NB4 (cell line): ENCODE measurements around the gene CRISPLD2.

ENCODE experiments used
- MYC ChIP-seq: IDR thresholded peaks from 2 replicates; pipeline ENCODE4 v1.6.1; 2011; ENCODE audit warnings: low read depth, low read length
- POLR2A ChIP-seq: IDR thresholded peaks from 2 replicates; pipeline ENCODE4 v1.6.1; 2011; ENCODE audit warnings: mild to moderate bottlenecking; ENCODE audit not compliant: insufficient read length; ENCODE audit errors: extremely low read depth
- TF ChIP-seq, protein P1 (sequence below): IDR thresholded peaks from one replicate; pipeline ENCODE4 v1.5.1; 2012; ENCODE audit warnings: low read depth, low read length
- TF ChIP-seq, protein P2 (sequence below): IDR thresholded peaks from 2 replicates; pipeline ENCODE4 v1.6.1; 2011; ENCODE audit warnings: low read depth, low read length

DNA sequence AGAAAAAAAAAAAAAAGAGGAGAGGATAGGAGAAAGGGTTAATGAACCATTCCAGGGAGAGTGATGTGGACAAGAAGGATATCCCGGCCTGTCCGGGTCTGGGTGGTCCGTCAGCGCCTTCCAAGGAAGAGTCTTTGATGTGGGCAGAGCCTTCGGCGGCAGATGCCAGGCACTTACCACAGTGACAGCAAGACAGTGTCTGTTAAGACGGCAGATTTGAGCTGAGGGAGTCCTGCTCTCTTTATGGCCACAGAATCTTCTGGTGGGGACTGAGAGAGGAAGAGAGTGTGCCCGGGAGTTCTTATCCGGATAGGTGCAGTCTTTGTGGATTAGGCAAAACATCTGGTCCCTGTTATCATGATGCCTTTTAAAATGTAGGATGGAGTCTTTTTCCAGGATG is 96.4 kb downstream of the CRISPLD2 start:
- TF ChIP-seq, protein P1, sequence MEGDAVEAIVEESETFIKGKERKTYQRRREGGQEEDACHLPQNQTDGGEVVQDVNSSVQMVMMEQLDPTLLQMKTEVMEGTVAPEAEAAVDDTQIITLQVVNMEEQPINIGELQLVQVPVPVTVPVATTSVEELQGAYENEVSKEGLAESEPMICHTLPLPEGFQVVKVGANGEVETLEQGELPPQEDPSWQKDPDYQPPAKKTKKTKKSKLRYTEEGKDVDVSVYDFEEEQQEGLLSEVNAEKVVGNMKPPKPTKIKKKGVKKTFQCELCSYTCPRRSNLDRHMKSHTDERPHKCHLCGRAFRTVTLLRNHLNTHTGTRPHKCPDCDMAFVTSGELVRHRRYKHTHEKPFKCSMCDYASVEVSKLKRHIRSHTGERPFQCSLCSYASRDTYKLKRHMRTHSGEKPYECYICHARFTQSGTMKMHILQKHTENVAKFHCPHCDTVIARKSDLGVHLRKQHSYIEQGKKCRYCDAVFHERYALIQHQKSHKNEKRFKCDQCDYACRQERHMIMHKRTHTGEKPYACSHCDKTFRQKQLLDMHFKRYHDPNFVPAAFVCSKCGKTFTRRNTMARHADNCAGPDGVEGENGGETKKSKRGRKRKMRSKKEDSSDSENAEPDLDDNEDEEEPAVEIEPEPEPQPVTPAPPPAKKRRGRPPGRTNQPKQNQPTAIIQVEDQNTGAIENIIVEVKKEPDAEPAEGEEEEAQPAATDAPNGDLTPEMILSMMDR: no peak
- TF ChIP-seq POLR2A (no peak), MYC (no peak)
- TF ChIP-seq, protein P2, sequence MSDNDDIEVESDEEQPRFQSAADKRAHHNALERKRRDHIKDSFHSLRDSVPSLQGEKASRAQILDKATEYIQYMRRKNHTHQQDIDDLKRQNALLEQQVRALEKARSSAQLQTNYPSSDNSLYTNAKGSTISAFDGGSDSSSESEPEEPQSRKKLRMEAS: no peak
